Astrocyte (in vitro differentiated cells and primary cell): Measurements from ENCODE around the gene MAGEB17.

Source experiments
- CTCF ChIP-seq: IDR thresholded peaks from 2 replicates; pipeline ENCODE4 v1.5.1; 2011; ENCODE audit warnings: low read depth, mild to moderate bottlenecking, inconsistent platforms, low read length, moderate library complexity; ENCODE audit not compliant: insufficient read depth
- EZH2 ChIP-seq: IDR thresholded peaks from 2 replicates; pipeline ENCODE4 v1.6.1; 2012; ENCODE audit warnings: mild to moderate bottlenecking, low read length, inconsistent platforms; ENCODE audit not compliant: insufficient read depth

- TF ChIP-seq CTCF (no peak), EZH2 (no peak)
These were observed 2.5 kb upstream of the MAGEB17 start for GRCh38 chrX:16164748-16165147.
